IMR-90 (cell line): ENCODE measurements around the gene SLC22A7.

ENCODE experiments used
- CEBPB ChIP-seq: IDR thresholded peaks from 2 replicates; pipeline ENCODE4 v1.6.1; 2012; ENCODE audit warnings: low read depth, low read length, improper control_type of control experiment
- CHD1 ChIP-seq: IDR thresholded peaks from 2 replicates; pipeline ENCODE4 v1.6.1; 2012; ENCODE audit warnings: low read depth, low read length, improper control_type of control experiment
- CTCF ChIP-seq: conservative IDR thresholded peaks from 2 replicates; pipeline ENCODE4 v1.5.1; 2012; ENCODE audit warnings: mild to moderate bottlenecking, low read depth, low read length, improper control_type of control experiment
- ELK1 ChIP-seq: fragments of 150-350 bp; IDR thresholded peaks from 2 replicates; pipeline ENCODE4 v1.6.1; 2016; ENCODE audit warnings: low read depth, mild to moderate bottlenecking, low read length, moderate library complexity, borderline replicate concordance
- MAFK ChIP-seq: IDR thresholded peaks from 2 replicates; pipeline ENCODE4 v1.6.1; 2012; ENCODE audit warnings: low read depth, low read length, improper control_type of control experiment
- MAZ ChIP-seq: IDR thresholded peaks from 2 replicates; pipeline ENCODE4 v1.6.1; 2012; ENCODE audit warnings: low read depth, mild to moderate bottlenecking, low read length, improper control_type of control experiment, moderate library complexity, borderline replicate concordance
- MXI1 ChIP-seq: IDR thresholded peaks from 2 replicates; pipeline ENCODE4 v1.6.1; 2012; ENCODE audit warnings: low read depth, mild to moderate bottlenecking, low read length, moderate library complexity, borderline replicate concordance
- POLR2A ChIP-seq: IDR thresholded peaks from 2 replicates; pipeline ENCODE4 v1.6.1; 2012; ENCODE audit warnings: mild to moderate bottlenecking, low read depth, low read length
- RAD21 ChIP-seq: IDR thresholded peaks from 2 replicates; pipeline ENCODE4 v1.6.1; 2012; ENCODE audit warnings: low read length, improper control_type of control experiment
- RCOR1 ChIP-seq: IDR thresholded peaks from 2 replicates; pipeline ENCODE4 v1.6.1; 2012; ENCODE audit warnings: mild to moderate bottlenecking, low read length, improper control_type of control experiment; ENCODE audit not compliant: insufficient replicate concordance
- RFX5 ChIP-seq: IDR thresholded peaks from 2 replicates; pipeline ENCODE4 v1.8.0; 2012; ENCODE audit warnings: low read depth, mild to moderate bottlenecking, low read length, moderate library complexity
- USF2 ChIP-seq: fragments of 150-350 bp; IDR thresholded peaks from 2 replicates; pipeline ENCODE4 v1.6.1; 2017; ENCODE audit warnings: mild to moderate bottlenecking, antibody characterized with exemption, low read length, low read depth

DNA sequence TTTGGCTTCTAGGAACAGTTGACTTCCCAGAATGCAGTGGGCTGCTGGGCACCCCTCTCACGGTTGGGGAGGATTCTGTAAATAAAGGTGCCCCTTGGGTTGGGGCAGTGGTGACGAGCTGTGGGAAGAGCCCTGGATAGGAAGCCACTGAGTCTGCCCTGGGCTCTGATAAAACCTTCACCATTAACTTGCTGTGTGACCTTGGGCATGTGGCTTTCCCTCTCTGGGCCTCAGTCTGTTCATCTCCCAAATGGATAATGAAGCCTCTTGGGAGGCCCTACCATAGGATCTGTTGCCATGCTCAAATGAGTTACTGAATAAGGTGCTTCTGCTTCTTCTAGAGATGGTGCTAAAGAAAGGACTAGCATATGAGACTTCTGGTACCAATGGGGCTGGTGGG, 6.8 kb downstream of the SLC22A7 start:
- TF ChIP-seq MAZ (no peak), CTCF (no peak), POLR2A (no peak), RFX5 (no peak), CHD1 (no peak), USF2 (no peak), MAFK (no peak), RCOR1 (no peak), CEBPB (no peak), RAD21 (no peak), MXI1 (no peak), ELK1 (no peak)
